Activated CD8-positive, alpha-beta memory T cell treated with anti-CD3 and anti-CD28 coated beads for 48 hours (primary cell): ENCODE results near the gene NFAM1.

ENCODE experiments used
- DNase-seq, 3 experiments: peaks; one replicate each; pipeline ENCODE4 v3.0.0-alpha.2; 2020; ENCODE audit warnings: low read depth in 2 of 3, low spot score in 2 of 3

NFAM1 gene

GRCh38 chr22:42416671-42417230 is 15.5 kb downstream of the NFAM1 start:
- DNase-seq: no peak

- no peak for DNase-seq
These were observed 17.5 kb downstream of the NFAM1 start for GRCh38 chr22:42414565-42415303.

- DNase-seq: no peak
These were observed 18.2 kb downstream of the NFAM1 start for GRCh38 chr22:42414021-42414420.

DNA sequence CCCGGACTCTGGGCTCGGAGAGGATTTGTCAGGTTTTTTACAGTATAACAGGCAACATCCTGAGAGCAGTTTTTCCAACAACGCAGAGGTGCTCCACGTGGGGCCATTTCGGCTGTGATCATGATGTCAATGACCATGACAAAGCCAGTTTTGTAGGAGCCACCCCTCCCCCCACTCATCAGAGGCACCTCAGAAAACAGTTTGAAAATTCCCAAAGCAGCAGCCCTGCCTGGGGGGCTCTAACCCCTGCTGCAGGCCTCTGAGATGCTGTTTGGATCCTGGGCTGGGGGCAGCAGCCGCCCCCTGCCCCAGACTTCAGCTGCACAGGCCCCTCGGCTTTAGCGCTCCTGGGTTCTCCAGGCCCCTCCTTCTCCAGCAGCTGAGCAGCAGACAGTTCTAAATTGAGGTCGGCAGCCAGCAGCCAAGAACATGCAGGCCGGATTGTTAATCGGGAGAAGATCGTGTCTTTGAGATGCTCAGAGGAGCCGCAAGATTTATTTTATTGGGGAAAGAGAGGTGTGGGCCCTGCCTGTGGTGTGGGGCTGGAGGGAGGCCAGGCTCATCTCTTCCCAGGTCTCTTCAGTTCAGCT is 19.4 kb downstream of the NFAM1 start:
- DNase-seq: no peak

DNA sequence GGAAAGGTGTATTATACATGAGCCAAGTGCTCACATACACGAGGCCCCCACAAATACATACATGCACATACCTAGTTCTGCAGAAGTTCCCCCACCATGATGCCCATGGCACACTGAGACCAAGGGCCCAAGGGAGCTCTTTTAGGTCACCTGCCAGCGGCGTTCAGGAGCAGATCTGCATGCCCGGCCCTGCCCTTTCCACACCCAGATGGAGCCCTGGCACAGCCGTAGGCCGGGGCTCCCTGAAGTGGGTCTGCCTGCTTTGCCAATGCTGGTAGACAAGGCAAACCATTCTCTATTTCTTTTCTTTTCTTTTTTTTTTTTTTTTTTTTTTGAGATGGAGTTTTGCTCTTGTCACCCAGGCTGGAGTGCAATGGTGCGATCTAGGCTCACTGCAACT is 21.5 kb downstream of the NFAM1 start:
- DNase-seq: no peak

DNA sequence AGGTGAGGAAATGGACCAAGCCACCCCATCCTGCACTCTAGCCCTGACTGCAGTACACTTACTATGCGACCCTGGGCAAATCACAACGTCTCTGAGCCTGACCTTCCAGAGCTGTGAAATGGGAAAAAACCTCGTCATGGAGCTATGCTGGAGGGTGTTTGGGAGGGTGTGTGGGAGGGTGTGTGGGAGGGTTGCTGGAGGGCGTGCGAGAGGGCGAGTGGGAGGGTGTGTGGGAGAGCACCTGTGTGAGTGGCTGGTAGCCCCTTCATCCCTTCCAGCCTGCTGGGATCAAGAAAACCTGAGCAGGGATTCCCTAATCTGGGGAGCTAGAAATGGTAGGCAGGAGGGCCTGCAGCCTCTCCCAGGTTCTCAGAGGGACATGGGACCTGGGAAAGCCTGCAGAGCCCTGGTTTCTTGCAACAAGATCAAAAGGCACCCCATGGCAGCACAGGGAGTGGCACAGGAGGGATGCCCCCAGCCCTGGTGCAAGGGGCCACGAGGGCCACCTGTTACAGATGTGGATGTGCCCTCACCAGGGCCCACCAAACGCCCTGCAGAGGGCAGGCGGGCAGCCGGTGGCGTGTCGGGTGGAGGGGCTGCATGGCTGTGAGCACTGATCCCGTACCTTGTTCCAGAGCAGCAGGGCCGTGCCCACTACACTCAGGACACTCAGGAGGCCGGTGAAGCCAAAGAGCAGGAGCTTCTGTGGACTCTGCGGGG is 23.2 kb downstream of the NFAM1 start:
- DNase-seq: no peak

- no peak for DNase-seq
These were observed 23.9 kb downstream of the NFAM1 start for GRCh38 chr22:42408276-42408675.

DNA sequence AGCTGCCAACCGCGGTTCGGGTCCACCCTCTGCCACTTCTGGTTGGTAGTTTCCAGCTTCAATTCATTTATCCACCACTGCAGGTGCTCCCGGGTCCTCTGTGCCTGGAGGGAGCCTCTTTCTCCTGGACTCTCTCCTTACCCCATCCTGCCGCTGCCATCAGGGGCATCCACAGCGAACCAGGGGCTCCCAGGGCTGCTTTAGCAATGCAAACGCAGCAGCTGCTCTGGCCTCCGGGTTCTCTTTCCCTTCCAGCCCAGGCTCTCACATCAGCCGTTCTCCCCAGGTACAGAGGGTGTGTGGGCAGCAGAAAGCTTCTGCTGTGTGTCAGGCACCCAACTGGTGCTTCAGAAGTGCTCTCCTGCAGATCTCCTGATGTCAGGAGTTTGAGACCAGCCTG is 27.9 kb downstream of the NFAM1 start:
- DNase-seq: no peak

DNA sequence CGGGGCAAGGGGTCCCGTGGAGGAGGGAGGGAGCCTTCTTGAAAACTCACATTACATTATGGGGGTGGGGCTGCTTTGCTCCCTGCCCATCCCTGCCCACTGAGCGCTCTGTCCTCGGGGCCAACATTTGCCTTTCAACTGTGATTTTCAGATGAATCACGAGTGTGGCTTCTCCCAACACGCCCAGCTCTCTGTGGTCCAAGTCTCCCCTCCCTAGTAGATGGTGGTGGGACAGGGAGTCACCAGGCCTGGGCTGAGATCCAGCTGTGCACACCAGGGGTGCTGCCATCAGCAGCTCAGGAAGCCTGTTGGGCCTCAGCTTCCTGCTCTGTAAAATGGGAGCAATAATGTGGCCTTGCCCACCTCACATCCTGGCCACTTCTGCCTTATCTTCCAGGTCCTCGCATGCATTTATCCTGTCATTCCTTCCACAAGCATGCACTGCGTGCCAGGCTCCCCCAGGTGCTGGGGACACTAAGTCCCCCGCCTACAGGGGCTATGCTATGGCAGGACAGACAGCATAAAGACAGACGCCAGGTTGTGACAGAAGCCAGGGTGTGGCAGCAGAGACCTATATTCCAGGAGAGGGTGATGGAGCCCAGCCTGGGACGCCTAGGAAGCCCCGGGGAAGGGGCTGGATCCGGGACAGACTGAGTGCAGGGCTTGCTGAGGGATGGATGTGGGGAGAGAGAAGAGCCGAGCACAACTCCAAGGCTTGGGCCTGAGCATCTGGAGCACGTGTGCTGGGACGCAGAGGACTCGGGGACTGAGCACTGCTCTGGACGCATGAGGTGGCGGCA is 30.5 kb downstream of the NFAM1 start:
- DNase-seq: no peak

DNA sequence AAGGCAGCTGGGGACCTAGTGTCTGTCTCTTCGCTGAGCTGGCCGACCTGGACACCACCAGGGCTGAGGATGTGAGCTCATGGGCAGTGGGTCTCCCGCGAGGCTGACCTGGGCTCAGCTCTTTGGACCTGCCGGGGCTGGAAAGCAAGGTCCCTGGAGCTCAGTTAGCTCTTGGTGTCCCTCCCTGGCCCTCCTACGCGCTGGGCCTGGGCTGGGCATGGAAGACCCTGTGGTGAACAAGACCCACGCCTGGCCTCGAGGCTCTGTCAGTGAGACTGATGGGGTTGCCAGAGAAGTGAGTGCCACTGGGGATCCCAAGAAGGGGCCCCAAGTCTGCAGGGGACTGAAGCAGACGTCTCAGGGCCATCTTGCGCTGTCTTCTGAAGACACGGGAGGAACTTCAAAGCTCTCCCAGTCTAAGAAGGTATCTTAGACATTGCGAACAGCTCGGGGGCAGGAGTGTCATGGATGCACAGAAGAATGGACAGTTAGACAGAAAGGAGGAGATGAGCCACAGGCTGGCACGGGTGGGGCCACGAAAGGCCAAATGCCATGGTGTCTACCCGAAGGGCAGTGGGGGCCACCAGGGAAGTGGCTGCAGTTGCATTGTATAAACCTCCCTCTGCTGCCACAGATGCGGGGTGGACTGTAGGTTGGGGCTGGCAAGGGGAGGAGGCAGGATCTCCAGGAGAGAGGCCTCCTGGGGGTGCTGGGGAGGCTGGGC is 31.2 kb downstream of the NFAM1 start:
- DNase-seq: no peak

- DNase-seq: no peak
These were observed 32.6 kb downstream of the NFAM1 start for GRCh38 chr22:42399315-42400271.

DNA sequence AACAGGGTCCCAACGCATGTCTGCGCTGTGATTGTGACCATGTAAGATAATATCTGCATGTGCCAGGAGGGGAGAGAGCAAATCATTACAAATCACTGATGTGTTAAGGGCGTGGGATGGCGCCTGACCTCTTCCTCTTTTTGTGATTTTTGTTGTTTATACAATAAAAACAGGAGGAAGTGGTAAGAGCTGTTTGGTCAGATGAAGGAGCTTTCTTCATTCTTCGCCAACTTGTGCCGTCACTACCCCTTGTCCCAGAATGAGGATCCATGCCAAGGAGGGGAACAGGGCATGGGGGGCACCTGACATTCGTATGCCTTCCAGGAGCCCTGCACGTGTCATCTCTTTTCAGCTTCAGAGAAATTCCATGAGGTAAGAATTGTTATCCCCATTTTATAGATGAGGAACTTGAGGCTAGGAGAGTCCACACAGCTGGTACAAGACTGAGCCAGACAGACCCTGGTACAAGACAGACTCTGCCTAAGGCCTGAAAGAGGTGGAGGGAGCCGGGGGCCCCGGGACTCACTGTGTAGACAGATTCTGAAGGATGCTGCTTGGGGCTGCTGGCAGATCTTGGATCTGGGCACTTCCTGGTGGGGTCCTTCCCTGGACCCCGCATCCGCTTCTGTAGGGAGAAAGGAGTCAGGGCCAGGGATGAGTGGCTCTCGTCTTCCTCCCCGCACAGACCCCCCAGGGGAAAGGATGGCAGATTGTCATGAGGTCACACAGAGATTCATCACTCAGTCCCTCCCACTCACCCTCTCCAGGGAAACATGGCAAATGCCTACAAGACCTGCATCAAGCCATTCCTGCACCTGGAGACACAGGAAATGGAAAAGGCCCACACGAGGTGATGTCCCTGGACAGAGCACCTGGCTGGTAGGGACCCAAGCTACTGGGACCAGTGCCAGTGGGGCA is 34.6 kb downstream of the NFAM1 start:
- no peak for DNase-seq

DNA sequence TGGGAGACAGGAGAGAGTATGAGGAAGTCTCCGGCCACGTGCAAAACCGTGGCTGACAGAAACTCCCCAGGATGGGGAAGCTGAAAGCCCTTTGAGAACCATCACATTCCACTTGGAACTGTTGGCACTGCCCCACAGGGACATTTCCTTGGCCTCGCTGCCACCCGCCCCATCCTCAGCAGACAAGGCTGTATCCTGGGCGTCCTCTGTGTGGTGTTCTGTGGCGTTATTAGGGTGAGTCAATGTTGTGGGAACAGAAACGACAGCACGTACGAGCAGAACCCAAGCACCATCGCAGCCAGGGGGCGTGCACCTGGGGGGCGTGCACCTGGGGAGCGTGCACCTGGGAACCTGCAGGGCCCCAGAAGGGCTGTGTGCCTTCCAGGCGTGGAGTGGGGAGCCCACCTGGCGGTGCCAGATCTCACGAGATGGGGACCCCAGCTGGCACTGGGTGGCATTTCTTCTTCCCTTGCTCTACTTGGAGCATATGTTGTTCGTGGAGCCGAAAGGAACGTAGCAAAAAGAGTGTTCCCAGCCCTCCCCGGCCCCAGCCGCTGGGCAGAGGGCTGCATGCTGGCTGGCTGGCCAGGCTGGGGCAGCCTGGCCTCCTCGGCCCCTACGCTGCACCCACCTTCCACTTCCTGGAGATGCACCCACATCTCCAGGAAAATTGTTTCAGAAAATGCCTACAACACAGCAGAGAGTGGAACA is 35.4 kb downstream of the NFAM1 start:
- DNase-seq: no peak

GRCh38 chr22:42389143-42389542 is 43.1 kb downstream of the NFAM1 start:
- DNase-seq: no peak

DNA sequence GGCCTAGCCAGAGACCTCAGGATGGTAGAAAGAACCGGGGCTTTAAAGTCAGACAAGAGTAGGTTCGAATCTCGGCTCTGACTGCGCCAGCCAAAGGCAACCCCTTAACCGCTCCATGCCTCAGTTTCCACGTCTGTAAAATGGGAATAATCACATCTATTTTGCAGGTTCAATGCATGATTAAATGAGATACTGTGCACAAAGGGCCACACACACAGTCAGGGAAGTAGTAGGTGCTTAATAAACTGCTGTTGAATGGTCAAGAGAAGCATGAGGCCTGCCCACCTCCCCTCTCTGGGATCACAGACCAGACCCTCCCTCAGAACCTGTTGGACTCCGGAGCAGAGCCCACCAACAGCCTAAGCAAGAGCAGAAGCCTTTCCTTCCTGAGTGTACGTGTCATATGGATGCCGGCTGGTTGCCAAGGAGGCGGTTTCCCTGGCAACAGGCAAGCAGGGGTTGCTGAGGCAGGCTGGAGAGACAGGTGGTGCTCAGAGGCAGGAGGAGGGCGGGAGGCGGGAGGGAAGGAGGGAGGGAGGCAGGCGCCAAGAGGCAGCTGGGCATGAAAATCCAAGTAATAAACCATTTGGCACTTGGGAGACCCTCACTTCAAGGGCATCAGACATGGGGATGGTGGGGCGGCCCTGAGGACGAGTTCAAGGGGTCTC is 43.9 kb downstream of the NFAM1 start:
- DNase-seq: no peak

- no peak for DNase-seq
These were observed 44.6 kb downstream of the NFAM1 start for GRCh38 chr22:42387631-42388030.

DNA sequence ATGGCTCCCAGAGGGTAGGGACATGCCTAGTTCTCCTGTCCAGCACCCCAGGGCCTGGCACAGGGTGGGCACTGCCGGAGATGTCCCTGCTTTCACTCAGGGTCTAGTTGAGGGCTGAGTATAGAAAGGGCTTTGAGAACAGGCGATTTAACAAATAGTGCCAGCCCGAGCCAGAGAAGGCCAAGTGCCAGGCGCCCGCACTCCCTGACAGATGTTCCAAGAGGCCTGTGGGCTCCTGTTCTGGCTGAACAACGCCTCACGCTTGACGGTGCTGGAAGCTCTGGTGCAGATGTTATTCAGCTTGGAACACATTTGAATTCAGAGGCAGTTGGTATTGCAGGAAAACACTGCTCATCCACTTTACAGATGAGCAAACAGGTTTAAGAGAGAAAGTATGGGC is 46.5 kb downstream of the NFAM1 start:
- no peak for DNase-seq
